HG03039 (cell line): ENCODE results near the gene NXT1.

Experiments used
- ATAC-seq: cut with Tn5 transposase; IDR thresholded peaks from one replicate; pipeline ENCODE4 v1.9.1; 2021; ENCODE audit warnings: mild to moderate bottlenecking, moderate library complexity; ENCODE audit not compliant: unreplicated experiment

The NXT1 gene

DNA sequence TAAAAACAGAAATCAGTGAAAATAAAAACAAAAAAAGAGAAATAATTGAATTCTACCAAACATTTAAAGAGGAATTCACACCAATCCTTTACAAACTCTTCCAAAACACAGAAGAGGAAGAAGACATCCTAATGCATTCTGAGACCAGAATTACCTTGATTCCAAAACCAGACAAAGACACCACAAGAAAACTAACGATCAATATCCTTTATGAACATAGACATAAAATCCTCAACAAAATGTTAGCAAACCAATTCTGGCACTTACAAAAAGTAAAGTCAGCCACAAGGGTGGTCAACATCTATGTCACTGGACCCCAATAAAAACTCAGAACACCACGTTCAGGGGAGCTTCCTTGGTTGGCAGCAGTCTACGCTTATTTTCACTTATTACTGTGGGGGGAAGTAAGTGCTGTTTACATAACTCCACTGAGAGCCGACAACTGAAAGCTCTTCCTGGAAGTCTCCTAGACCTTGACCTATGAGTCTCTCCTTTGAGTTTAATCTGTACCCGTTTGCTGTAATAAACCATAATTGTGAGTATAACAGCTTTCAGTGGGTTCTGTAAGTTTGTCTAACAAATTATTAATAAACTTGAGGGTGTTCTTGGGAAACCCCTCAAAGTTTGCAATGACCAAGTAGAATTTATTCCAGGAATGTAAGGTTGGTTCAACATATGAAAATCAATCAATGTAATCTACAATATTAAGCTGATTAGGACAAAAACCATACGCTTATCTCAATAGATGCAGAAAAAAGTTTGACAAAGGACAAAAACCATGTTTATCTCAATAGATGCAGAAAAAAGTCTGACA lies 35.9 kb downstream of the NXT1 start:
- no peak for ATAC-seq

DNA sequence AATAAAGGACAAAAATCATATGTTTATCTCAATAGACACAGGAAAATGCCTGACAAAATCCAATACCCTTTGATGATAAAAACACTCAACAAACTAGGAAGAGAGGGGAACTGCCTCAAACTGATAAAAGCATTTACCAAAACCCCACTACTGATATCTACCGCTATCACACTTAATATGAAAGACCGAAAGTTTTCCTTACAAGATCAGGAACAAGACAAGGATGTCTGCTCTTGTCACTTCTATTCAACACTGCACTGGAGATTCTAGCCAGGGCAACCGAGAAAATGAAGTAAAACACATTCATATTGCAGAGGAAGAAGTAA lies 36.5 kb downstream of the NXT1 start:
- no peak for ATAC-seq

- ATAC-seq: no peak
Measured at GRCh38 chr20:23390091-23390774, 39.6 kb downstream of the NXT1 start.

GRCh38 chr20:23391707-23392310 lies 41.2 kb downstream of the NXT1 start:
- ATAC-seq: no peak

DNA sequence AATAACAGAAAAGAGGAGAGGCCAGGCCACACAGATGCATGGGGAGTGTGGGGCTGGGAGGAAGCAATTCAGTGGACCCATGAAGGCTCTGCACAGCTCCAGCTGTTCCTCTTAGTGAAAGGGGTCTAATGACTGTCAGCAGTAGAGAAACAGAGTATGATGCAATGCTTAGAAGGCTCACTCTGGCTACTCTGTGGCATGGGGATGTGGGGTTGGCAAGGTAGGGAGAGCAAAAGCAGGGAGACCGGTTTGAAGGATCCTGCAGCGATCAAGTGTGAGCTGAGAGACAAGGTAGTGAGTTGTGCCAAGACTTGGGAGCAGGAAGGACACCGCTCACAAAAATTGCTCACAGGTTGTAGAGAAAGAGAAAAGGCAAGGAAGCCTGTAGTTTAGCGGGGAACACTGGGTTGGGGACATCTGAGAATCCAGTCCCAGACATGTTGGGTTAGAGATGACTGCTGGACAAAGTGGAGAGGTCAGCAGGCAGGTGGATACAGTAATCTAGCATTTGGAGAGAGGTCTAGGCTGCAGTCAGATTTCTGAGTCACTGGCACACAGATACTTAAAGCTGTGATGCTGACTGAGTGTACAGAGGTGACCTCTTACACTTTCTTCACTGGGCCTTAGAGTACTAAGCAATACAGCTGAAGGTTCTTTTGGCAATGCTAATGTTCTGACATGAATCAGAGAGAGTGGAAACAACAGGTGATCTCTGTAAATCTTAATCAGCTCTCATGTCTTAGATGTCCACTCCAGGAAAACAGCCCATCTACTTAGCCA lies 43.6 kb downstream of the NXT1 start:
- no peak for ATAC-seq

DNA sequence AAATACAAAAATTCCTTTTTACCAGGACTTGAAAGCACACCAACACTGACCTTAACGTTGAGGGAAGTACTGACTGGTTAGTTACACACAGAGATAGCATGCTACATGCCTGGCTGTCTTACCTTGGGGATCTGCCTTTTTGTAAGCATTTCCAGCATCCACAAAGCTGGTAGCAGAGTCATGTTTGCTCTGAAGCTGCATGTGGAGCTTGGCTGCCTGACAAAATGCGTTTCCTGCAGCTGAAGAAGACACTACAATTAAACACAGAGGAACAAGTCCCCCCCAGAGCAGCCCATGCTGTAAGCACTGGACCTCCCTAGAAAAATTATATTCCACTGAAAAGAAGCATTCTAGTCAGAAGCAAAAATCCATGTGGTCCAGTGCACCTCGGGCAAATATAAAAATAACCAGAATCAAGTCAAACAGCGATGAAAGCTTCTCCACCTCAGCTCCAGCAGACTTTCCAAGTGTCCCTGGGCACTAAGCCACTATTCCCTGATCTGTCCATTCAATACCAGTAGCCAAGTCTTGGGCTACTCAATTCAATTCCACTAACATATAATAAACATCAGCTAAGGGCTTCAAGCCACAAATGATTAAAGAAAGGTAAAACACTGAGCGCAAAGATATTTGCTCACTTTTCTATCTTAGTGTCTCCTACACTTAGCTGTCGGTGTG lies 46.5 kb downstream of the NXT1 start:
- ATAC-seq: no peak

DNA sequence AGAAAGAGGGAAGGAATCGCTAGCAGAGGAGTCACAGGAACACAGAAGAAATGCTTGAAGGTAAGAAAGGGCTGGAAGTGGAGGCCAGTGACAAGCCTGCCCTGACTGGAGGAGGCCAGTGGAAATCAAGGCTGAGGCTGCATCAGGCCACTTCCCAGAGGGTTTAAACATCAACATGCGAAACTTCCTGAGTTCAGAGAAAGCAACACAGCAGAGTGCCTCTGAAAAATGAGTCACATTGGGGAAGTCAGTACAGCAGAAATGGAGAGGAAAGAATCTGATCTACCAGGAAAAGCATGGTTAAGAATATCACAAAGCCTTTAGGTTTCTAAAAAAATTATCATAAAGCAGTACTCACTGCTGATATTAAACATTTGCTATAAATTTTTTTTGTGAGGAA lies 47.4 kb downstream of the NXT1 start:
- no peak for ATAC-seq

GRCh38 chr20:23399568-23400241 lies 49.1 kb downstream of the NXT1 start:
- no peak for ATAC-seq

DNA sequence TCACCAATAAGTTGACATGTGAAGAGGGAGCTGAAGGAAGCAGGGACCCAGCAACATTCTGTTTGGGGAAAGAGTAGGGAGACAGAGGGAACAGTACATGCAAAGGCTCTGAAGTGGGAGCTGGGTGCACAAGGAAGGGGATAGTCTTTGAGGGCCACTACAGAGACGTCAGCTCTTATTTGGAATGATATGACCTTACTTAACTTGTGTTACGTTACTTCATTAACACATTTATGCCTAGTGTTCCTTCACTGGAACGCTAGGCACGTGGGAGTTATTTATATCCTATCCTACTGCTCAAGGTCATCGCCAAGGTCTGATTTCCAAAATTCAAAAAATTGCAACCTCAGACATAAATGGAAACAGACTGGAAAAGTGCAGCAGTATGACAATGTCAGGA lies 50.5 kb downstream of the NXT1 start:
- no peak for ATAC-seq

DNA sequence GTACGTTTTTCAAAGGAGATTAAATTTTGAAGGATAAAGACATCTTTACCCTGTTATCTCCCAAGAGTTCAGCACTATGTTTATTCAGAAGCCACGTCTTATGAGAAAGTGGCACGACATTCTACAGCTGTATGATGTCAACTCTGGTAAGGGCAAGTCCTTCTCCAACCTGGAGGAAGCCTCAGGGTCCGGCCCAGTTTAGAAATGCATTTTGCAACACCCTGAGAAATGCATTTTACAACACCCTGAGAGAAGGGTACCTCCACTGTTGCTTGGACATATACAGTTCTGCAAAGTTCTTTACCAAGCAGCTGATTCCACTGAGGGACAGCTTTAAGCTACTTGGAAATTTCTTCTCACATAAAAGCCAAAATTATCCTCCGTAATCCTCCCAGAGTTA lies 53.2 kb downstream of the NXT1 start:
- no peak for ATAC-seq

DNA sequence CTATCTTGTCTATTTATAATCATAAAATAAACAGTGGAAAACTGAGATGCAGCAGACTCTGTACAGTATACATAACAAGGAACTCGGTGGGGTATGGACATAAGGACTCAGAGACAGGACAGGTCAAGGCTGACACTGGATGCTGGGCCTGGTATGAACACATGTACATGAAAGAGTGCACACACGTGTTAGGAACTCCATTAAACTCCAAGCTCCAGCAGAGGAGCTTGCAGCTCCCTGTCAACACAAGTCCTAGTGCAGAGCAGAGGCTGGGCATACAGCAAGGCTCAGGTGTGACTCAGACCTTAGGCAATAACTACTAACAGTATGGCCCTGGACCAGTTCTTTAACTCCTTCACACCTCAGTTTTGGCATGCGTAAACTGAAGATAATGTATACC lies 53.6 kb downstream of the NXT1 start:
- no peak for ATAC-seq
